ENCODE measurements around the gene NBPF1. TPM values are rescaled to one million over a fixed set of nuclear protein-coding genes. Genes with fewer than 3 reads are reported as not detected.

The NBPF1 gene
- total and polyA plus RNA-seq, 9 of the 15 experiments (the other 6 are each of a cell fraction or from before 2014, with no cell fraction given), result 5.2 to 42.6 (median 24.1) TPM

DNA sequence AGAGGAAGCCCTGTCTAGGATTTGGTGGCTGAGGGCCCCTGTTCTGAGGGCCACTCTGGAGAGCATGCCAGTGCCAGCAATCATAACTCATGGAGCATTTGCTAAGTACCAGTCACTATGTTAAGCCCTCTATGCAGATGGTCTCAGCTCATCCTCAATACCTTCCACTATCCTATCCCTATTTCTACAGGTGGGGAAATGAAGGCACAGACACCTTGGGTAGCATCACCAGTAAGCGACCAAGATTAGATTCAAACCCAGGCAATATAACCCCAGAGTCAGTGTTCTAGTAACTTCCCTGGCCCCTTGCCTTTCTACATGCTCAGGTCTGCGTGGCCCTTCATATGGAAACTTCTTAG, 7.9 kb upstream of the NBPF1 start (continued):
- no peak for TF ChIP-seq ETV6 (IDR thresholded peaks at IDR 0.05; ENCODE audit: borderline replicate concordance in 1 of 2, low read depth in 2 of 2, low read length in 1 of 2)
- TF ChIP-seq ETV6 (CRISPR knock-in tag; IDR thresholded peaks at IDR 0.05; ENCODE audit: borderline replicate concordance), result no peak
- TF ChIP-seq HSF4 (CRISPR knock-in tag; IDR thresholded peaks at IDR 0.05; ENCODE audit: borderline replicate concordance), result no peak
- no peak for TF ChIP-seq XRCC4 (IDR thresholded peaks at IDR 0.05; ENCODE audit: extremely low read depth, insufficient read depth, insufficient read length)
- TF ChIP-seq, protein P1, sequence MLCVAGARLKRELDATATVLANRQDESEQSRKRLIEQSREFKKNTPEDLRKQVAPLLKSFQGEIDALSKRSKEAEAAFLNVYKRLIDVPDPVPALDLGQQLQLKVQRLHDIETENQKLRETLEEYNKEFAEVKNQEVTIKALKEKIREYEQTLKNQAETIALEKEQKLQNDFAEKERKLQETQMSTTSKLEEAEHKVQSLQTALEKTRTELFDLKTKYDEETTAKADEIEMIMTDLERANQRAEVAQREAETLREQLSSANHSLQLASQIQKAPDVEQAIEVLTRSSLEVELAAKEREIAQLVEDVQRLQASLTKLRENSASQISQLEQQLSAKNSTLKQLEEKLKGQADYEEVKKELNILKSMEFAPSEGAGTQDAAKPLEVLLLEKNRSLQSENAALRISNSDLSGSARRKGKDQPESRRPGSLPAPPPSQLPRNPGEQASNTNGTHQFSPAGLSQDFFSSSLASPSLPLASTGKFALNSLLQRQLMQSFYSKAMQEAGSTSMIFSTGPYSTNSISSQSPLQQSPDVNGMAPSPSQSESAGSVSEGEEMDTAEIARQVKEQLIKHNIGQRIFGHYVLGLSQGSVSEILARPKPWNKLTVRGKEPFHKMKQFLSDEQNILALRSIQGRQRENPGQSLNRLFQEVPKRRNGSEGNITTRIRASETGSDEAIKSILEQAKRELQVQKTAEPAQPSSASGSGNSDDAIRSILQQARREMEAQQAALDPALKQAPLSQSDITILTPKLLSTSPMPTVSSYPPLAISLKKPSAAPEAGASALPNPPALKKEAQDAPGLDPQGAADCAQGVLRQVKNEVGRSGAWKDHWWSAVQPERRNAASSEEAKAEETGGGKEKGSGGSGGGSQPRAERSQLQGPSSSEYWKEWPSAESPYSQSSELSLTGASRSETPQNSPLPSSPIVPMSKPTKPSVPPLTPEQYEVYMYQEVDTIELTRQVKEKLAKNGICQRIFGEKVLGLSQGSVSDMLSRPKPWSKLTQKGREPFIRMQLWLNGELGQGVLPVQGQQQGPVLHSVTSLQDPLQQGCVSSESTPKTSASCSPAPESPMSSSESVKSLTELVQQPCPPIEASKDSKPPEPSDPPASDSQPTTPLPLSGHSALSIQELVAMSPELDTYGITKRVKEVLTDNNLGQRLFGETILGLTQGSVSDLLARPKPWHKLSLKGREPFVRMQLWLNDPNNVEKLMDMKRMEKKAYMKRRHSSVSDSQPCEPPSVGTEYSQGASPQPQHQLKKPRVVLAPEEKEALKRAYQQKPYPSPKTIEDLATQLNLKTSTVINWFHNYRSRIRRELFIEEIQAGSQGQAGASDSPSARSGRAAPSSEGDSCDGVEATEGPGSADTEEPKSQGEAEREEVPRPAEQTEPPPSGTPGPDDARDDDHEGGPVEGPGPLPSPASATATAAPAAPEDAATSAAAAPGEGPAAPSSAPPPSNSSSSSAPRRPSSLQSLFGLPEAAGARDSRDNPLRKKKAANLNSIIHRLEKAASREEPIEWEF (CRISPR knock-in tag; IDR thresholded peaks at IDR 0.05), result no peak
- no peak for TF ChIP-seq FIP1L1 (IDR thresholded peaks at IDR 0.05; ENCODE audit: low read depth, low read length, poor library complexity, severe bottlenecking)
- no peak for TF ChIP-seq ZSCAN32 (CRISPR knock-in tag; IDR thresholded peaks at IDR 0.05)
- TF ChIP-seq, protein P2, sequence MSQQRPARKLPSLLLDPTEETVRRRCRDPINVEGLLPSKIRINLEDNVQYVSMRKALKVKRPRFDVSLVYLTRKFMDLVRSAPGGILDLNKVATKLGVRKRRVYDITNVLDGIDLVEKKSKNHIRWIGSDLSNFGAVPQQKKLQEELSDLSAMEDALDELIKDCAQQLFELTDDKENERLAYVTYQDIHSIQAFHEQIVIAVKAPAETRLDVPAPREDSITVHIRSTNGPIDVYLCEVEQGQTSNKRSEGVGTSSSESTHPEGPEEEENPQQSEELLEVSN (IDR thresholded peaks at IDR 0.05; ENCODE audit: borderline replicate concordance in 1 of 2, extremely low read depth in 1 of 2, insufficient read depth in 1 of 2, insufficient read length in 1 of 2, low read depth in 1 of 2, low read length in 1 of 2, poor library complexity in 1 of 2, severe bottlenecking in 1 of 2), result no peak
- no peak for TF ChIP-seq ZNF518B (CRISPR knock-in tag; IDR thresholded peaks at IDR 0.05)
- TF ChIP-seq CHCHD3 (CRISPR knock-in tag; IDR thresholded peaks at IDR 0.05), result no peak
- TF ChIP-seq ZC3H4 (CRISPR knock-in tag; IDR thresholded peaks at IDR 0.05; ENCODE audit: borderline replicate concordance), result no peak
- TF ChIP-seq TEAD2 (tag; IDR thresholded peaks at IDR 0.05), result no peak
- no peak for TF ChIP-seq ZNF347 (CRISPR knock-in tag; IDR thresholded peaks at IDR 0.05; ENCODE audit: low read depth)
- TF ChIP-seq NFIC (IDR thresholded peaks at IDR 0.05), result no peak
- no peak for TF ChIP-seq PURB (CRISPR knock-in tag; IDR thresholded peaks at IDR 0.05; ENCODE audit: low read depth)
- no peak for TF ChIP-seq MTA3 (IDR thresholded peaks at IDR 0.05; ENCODE audit: borderline replicate concordance)
- no peak for TF ChIP-seq PTRF (tag; IDR thresholded peaks at IDR 0.05)
- TF ChIP-seq BRD4 (IDR thresholded peaks at IDR 0.05), result no peak; the same call in 1 of the 2 replicates
- TF ChIP-seq, protein P3, sequence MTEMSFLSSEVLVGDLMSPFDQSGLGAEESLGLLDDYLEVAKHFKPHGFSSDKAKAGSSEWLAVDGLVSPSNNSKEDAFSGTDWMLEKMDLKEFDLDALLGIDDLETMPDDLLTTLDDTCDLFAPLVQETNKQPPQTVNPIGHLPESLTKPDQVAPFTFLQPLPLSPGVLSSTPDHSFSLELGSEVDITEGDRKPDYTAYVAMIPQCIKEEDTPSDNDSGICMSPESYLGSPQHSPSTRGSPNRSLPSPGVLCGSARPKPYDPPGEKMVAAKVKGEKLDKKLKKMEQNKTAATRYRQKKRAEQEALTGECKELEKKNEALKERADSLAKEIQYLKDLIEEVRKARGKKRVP (CRISPR knock-in tag; IDR thresholded peaks at IDR 0.05), result no peak
